H1 (cell line): ENCODE results near the gene SLC66A1. TPM values are rescaled to one million over a fixed set of nuclear protein-coding genes. Genes with fewer than 3 reads are reported as not detected.

ENCODE experiments used
- CTCF ChIA-PET: fragments of 300-600 bp; sonication (Branson Sonifier 250); formaldehyde crosslinking; loops from one replicate; lab custom pipeline; 2021; ENCODE audit not compliant: partially characterized antibody; lab: Charles Lee
- POLR2A ChIA-PET: fragments of 300-600 bp; sonication (Branson Sonifier 250); formaldehyde crosslinking; loops from one replicate; lab custom pipeline; 2021; ENCODE audit warnings: inconsistent platforms; ENCODE audit not compliant: partially characterized antibody; lab: Charles Lee
- DNase-seq, 2 experiments: peaks; one replicate each; pipeline versions ENCODE4 v3.0.0 to v3.0.0-alpha.2; 2010 to 2022; ENCODE audit warnings: low spot score in 2 of 2, low read depth in 1 of 2, mixed read lengths in 1 of 2
- FAIRE-seq: peaks from 2 replicates; lab custom pipeline; 2011; peaks lifted over from hg19 to GRCh38; lab: Jason Lieb, UNC
- H2AFZ ChIP-seq: 2 replicates; pipeline ENCODE4 v1.8.1; 2012; ENCODE audit warnings: low read length, inconsistent platforms
- H2AK5ac ChIP-seq: 2 replicates; pipeline ENCODE4 v1.6.1; 2013; ENCODE audit warnings: low read depth, low read length
- H2BK120ac ChIP-seq: replicated peaks from 2 replicates; pipeline ENCODE3; 2013; ENCODE audit warnings: low read depth, low read length, inconsistent platforms
- H2BK12ac ChIP-seq: 2 replicates; pipeline ENCODE4 v1.6.1; 2013; ENCODE audit warnings: low read depth, low read length
- H2BK15ac ChIP-seq: 2 replicates; pipeline ENCODE4 v1.6.1; 2013; ENCODE audit warnings: low read length
- H2BK20ac ChIP-seq: 2 replicates; pipeline ENCODE4 v1.6.1; 2013; ENCODE audit warnings: low read length
- H2BK5ac ChIP-seq: 2 replicates; pipeline ENCODE4 v1.6.1; 2013; ENCODE audit warnings: low read depth, low read length
- H3K14ac ChIP-seq: 2 replicates; pipeline ENCODE4 v1.6.1; 2013; ENCODE audit warnings: inconsistent platforms; ENCODE audit not compliant: insufficient read length
- H3K18ac ChIP-seq: 2 replicates; pipeline ENCODE4 v1.6.1; 2013; ENCODE audit warnings: low read length; ENCODE audit errors: extremely low read depth
- H3K23ac ChIP-seq: 2 replicates; pipeline ENCODE4 v1.6.1; 2013; ENCODE audit warnings: inconsistent platforms; ENCODE audit not compliant: insufficient read length
- H3K23me2 ChIP-seq: 2 replicates; pipeline ENCODE4 v1.6.1; 2013; ENCODE audit warnings: low read depth, low read length
- H3K27ac ChIP-seq: 2 replicates; pipeline ENCODE4 v1.6.1; 2011; ENCODE audit warnings: low read depth, low read length, inconsistent platforms
- H3K27me3 ChIP-seq, 4 experiments: replicated peaks in 1 of 4; 1 replicate in 1 of 4; 2 replicates in 3 of 4; pipeline versions ENCODE4 v1.6.1 to v1.8.1; 2011 to 2013; ENCODE audit warnings: low read length in 3 of 4, mild to moderate bottlenecking in 3 of 4, inconsistent platforms in 2 of 4, mixed read lengths in 2 of 4, moderate library complexity in 1 of 4; ENCODE audit not compliant: control insufficient read depth in 3 of 4, insufficient read depth in 3 of 4; ENCODE audit errors: extremely low read depth in 1 of 4
- H3K36me3 ChIP-seq, 4 experiments: 2 replicates each; pipeline versions ENCODE4 v1.6.1 to v1.8.1; 2011 to 2013; ENCODE audit warnings: mild to moderate bottlenecking in 4 of 4, low read length in 3 of 4, moderate library complexity in 2 of 4, control low read depth in 1 of 4, inconsistent platforms in 1 of 4; ENCODE audit not compliant: insufficient read depth in 4 of 4, control insufficient read depth in 2 of 4
- H3K4ac ChIP-seq: replicated peaks from 2 replicates; pipeline ENCODE3; 2013; ENCODE audit warnings: low read length, low read depth, mixed read lengths, inconsistent platforms; ENCODE audit not compliant: insufficient read length
- H3K4me1 ChIP-seq, 4 experiments: replicated peaks in 1 of 4; 1 replicate in 1 of 4; 2 replicates in 3 of 4; pipeline versions ENCODE4 v1.6.1 to v1.8.1; 2011 to 2013; ENCODE audit warnings: low read length in 3 of 4, inconsistent platforms in 2 of 4, mixed read lengths in 1 of 4; ENCODE audit not compliant: insufficient read depth in 4 of 4, control insufficient read depth in 3 of 4
- H3K4me2 ChIP-seq, 2 experiments: 2 replicates each; pipeline versions ENCODE4 v1.6.1 to v1.8.1; 2011 to 2013; ENCODE audit warnings: low read depth in 2 of 2, low read length in 2 of 2, control low read depth in 1 of 2, inconsistent platforms in 1 of 2, mild to moderate bottlenecking in 1 of 2; ENCODE audit not compliant: insufficient read depth in 1 of 2
- H3K4me3 ChIP-seq, 4 experiments: fragments of 200-600, 300-600 bp in 1 of 4; sonication (generic), shearing (Covaris generic), sonication (Bioruptor Twin) in 1 of 4; 2 replicates each; pipeline versions ENCODE4 v1.5.1 to v1.8.1; 2011 to 2016; ENCODE audit warnings: low read length in 4 of 4, low read depth in 3 of 4, control low read depth in 2 of 4, inconsistent platforms in 2 of 4, mild to moderate bottlenecking in 2 of 4, mixed read lengths in 1 of 4, moderate library complexity in 1 of 4; ENCODE audit not compliant: insufficient read depth in 2 of 4; ENCODE audit errors: extremely low read depth in 1 of 4
- H3K56ac ChIP-seq: replicated peaks from 2 replicates; pipeline ENCODE3; 2013; ENCODE audit warnings: low read depth, mild to moderate bottlenecking, mixed read lengths, low read length, inconsistent platforms; ENCODE audit not compliant: insufficient read length
- H3K79me1 ChIP-seq: 2 replicates; pipeline ENCODE4 v1.6.1; 2013; ENCODE audit warnings: low read depth, low read length, control low read depth
- H3K79me2 ChIP-seq, 2 experiments: 2 replicates each; pipeline versions ENCODE4 v1.6.1 to v1.8.1; 2012 to 2013; ENCODE audit warnings: low read length in 2 of 2, mild to moderate bottlenecking in 2 of 2, inconsistent platforms in 1 of 2; ENCODE audit not compliant: insufficient read depth in 2 of 2, control insufficient read depth in 1 of 2
- H3K9ac ChIP-seq, 4 experiments: replicated peaks in 1 of 4; 1 replicate in 1 of 4; 2 replicates in 3 of 4; pipeline versions ENCODE4 v1.6.1 to v1.8.1; 2011 to 2013; ENCODE audit warnings: low read depth in 3 of 4, low read length in 3 of 4, control low read depth in 2 of 4, mild to moderate bottlenecking in 2 of 4, moderate library complexity in 2 of 4, inconsistent platforms in 1 of 4; ENCODE audit errors: extremely low read depth in 1 of 4
- H3K9me3 ChIP-seq, 2 experiments: 2 replicates each; pipeline versions ENCODE4 v1.6.1 to v1.8.1; 2012 to 2013; ENCODE audit warnings: mild to moderate bottlenecking in 2 of 2, moderate library complexity in 2 of 2, control low read depth in 1 of 2, inconsistent platforms in 1 of 2, low read depth in 1 of 2, low read length in 1 of 2, mixed read lengths in 1 of 2; ENCODE audit not compliant: insufficient read depth in 2 of 2
- H4K20me1 ChIP-seq, 2 experiments: replicated peaks in 1 of 2; 2 replicates each; pipeline versions ENCODE3 to v1.8.1; 2011 to 2013; ENCODE audit warnings: inconsistent platforms in 2 of 2, low read length in 2 of 2, mild to moderate bottlenecking in 1 of 2; ENCODE audit not compliant: insufficient read depth in 2 of 2, control insufficient read depth in 1 of 2
- H4K5ac ChIP-seq: 2 replicates; pipeline ENCODE4 v1.6.1; 2013; ENCODE audit warnings: low read length, low read depth, mixed read lengths, inconsistent platforms; ENCODE audit not compliant: insufficient read length
- H4K8ac ChIP-seq: 2 replicates; pipeline ENCODE4 v1.8.0; 2013; ENCODE audit warnings: mild to moderate bottlenecking, moderate library complexity, low read length, inconsistent platforms; ENCODE audit not compliant: insufficient read depth; ENCODE audit errors: extremely low read depth
- H4K91ac ChIP-seq: replicated peaks from 2 replicates; pipeline ENCODE3; 2013; ENCODE audit warnings: low read length, mixed read lengths, inconsistent platforms; ENCODE audit not compliant: insufficient read length
- CHD1 ChIP-seq: IDR thresholded peaks from 2 replicates; pipeline ENCODE4 v1.6.1; 2012; ENCODE audit warnings: low read depth, low read length, improper control_type of control experiment
- CHD2 ChIP-seq: IDR thresholded peaks from 2 replicates; pipeline ENCODE4 v1.6.1; 2012; ENCODE audit warnings: low read length, improper control_type of control experiment
- WGBS, 2 experiments: shearing (Covaris generic) in 1 of 2; methylation state at CpG; one replicate each; pipeline versions ENCODE4 v1.1.6 to v1.1.7; 2013 to 2015; ENCODE audit warnings: low lambda C conversion rate in 2 of 2, mixed read lengths in 2 of 2, inconsistent platforms in 1 of 2, low coverage in 1 of 2, missing lambda C conversion rate in 1 of 2; ENCODE audit not compliant: insufficient replicate concordance in 2 of 2, insufficient coverage in 1 of 2, insufficient read length in 1 of 2; ENCODE audit errors: extremely low coverage in 1 of 2, missing lambda C conversion rate in 1 of 2; 5-methylcytosine and 5-hydroxymethylcytosine counted together
- polyA plus RNA-seq, 7 experiments: library from polyadenylated mRNA; depleted of rRNA in 3 of 7; stranded (reverse) in 5 of 7; unstranded in 2 of 7; fragments of >200 nt in 5 of 7; fragments of 200-250 nt in 2 of 7; gene quantifications; 1 replicate in 5 of 7; 2 replicates in 1 of 7; 4 replicates in 1 of 7; pipeline versions ENCODE4 v1.2.1 to v1.2.3, GENCODE V29; 2011 to 2013; ENCODE audit warnings: missing spikeins in 2 of 7, mixed read lengths in 2 of 7
- total RNA-seq: library from RNA; stranded (reverse); fragmentation: NEBNext Ultra II Directional; extraction: Animal tissue kit (Norgen Biotek cat#: 25700); gene quantifications from 2 replicates; pipeline ENCODE4 v1.2.1, GENCODE V29; 2021

The SLC66A1 gene
- total and polyA plus RNA-seq, 2 of the 8 experiments (the other 6 are each of a cell fraction or from before 2014, with no cell fraction given) = 16.8 to 27.9 TPM

DNA sequence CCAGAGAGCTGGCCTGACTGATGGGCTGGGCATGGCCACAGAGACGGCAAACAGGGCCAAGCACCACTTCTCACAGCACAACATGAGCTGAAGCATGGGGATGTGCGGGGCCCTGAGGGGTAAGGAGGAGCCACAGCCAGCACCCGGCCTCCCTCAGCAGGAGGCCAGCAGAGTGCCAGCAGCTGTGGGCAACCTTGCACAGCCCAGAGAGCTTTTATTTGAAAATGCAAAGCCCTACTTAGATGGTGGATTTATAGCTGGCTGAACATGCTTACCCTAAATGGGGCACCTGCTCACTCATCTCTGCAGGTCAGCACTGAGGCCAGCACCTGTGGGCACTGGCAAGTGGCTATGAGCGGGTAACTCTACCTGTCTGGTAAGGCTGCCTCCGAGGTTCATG is 44.1 kb downstream of the SLC66A1 start:
- FAIRE-seq (no peak), DNase-seq (no peak)
- H2BK12ac ChIP-seq = no peak overlapping the region
- no peaks in the 10 kb centered on the region for H3K27me3 ChIP-seq
- ChIA-PET POLR2A (interaction anchor here (0.6 kb wide), 1 partner anchor 241 kb away, joined by 3 read pairs; no protein-coding TSS in a partner anchor), CTCF (interaction anchor here (0.6 to 5.3 kb wide), 6 partner anchors 10 to 298 kb away, joined by 3 to 72 read pairs (median 4); no protein-coding TSS in a partner anchor)
- H3K4ac ChIP-seq = no peak overlapping the region
- no peak overlapping the region for H3K18ac ChIP-seq
- H3K14ac ChIP-seq = no peak overlapping the region
- peaks cover 8 to 24% (median 17%) of the 10 kb centered on the region in 4 experiments for H3K4me1 ChIP-seq
- 83% methylated on average over 5 of the region's 5 CpGs; no CpG with 5 or more reads in 1 of the 2 experiments for WGBS, 2 experiments
- H3K23ac ChIP-seq = no peak overlapping the region
- H3K79me1 ChIP-seq = peaks cover 8% of the 10 kb centered on the region
- H2AK5ac ChIP-seq = no peak overlapping the region
- H3K79me2 ChIP-seq = peaks cover 0 to 13% of the 10 kb centered on the region in 2 experiments; a peak in 2 of 4 replicates
- TF ChIP-seq CHD1 (no peak), CHD2 (no peak)
- no peak overlapping the region for H3K4me2 ChIP-seq
- H2BK20ac ChIP-seq = no peak overlapping the region
- no peak overlapping the region for H2BK5ac ChIP-seq
- H3K36me3 ChIP-seq = peaks cover 3 to 27% (median 14%) of the 10 kb centered on the region in 4 experiments; a peak in 6 of 8 replicates
- H4K91ac ChIP-seq = no peak overlapping the region
- H3K4me3 ChIP-seq = no peak overlapping the region
- no peak overlapping the region for H2BK15ac ChIP-seq
- H3K56ac ChIP-seq = no peak overlapping the region
- H3K27ac ChIP-seq = no peak overlapping the region
- no peaks in the 10 kb centered on the region for H3K9me3 ChIP-seq
- H4K20me1 ChIP-seq = peaks cover 17 to 20% of the 10 kb centered on the region in 2 experiments
- no peak overlapping the region for H2AFZ ChIP-seq
- H2BK120ac ChIP-seq = no peak overlapping the region
- H3K23me2 ChIP-seq = no peaks in the 10 kb centered on the region
- H3K9ac ChIP-seq = no peak overlapping the region
- H4K8ac ChIP-seq = no peak overlapping the region
- H4K5ac ChIP-seq = no peak overlapping the region
